ENCODE data around the gene BRIX1. TPM values are rescaled to one million over a fixed set of nuclear protein-coding genes. Genes with fewer than 3 reads are reported as not detected.

The BRIX1 gene
- total RNA-seq, 1 donor from 2014 or later: 17.6 TPM

- Histone ChIP-seq H3K36me3 (no peaks in the 10 kb centered on the region), H3K27ac (no peak overlapping the region), H3K9me3 (no peaks in the 10 kb centered on the region), H3K4me3 (no peak overlapping the region), H3K27me3 (ENCODE audit: low read depth) (no peaks in the 10 kb centered on the region), H3K4me1 (no peaks in the 10 kb centered on the region)
- ATAC-seq: peak; percentile 80 to 93
- intact Hi-C loops (cut with DNase I): no loop called here
- TF ChIP-seq, protein P1, sequence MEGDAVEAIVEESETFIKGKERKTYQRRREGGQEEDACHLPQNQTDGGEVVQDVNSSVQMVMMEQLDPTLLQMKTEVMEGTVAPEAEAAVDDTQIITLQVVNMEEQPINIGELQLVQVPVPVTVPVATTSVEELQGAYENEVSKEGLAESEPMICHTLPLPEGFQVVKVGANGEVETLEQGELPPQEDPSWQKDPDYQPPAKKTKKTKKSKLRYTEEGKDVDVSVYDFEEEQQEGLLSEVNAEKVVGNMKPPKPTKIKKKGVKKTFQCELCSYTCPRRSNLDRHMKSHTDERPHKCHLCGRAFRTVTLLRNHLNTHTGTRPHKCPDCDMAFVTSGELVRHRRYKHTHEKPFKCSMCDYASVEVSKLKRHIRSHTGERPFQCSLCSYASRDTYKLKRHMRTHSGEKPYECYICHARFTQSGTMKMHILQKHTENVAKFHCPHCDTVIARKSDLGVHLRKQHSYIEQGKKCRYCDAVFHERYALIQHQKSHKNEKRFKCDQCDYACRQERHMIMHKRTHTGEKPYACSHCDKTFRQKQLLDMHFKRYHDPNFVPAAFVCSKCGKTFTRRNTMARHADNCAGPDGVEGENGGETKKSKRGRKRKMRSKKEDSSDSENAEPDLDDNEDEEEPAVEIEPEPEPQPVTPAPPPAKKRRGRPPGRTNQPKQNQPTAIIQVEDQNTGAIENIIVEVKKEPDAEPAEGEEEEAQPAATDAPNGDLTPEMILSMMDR (IDR thresholded peaks at IDR 0.05): peak; percentile 87
- DNase-seq: no peak
Observed at GRCh38 chr5:34898258-34898895, 17.1 kb upstream of the BRIX1 start.

GRCh38 chr5:34899066-34899465 is 16.4 kb upstream of the BRIX1 start:
- ATAC-seq (no peak), DNase-seq (no peak)
- Histone ChIP-seq H3K9me3 (no peaks in the 10 kb centered on the region), H3K4me3 (no peak overlapping the region), H3K4me1 (no peaks in the 10 kb centered on the region), H3K27ac (no peak overlapping the region), H3K36me3 (no peaks in the 10 kb centered on the region), H3K27me3 (ENCODE audit: low read depth) (no peaks in the 10 kb centered on the region)
- TF ChIP-seq, protein P1 (IDR thresholded peaks at IDR 0.05): no peak
- intact Hi-C loops (cut with DNase I): no loop called here

- ATAC-seq: no peak
- DNase-seq: no peak
- no peaks in the 10 kb centered on the region for H3K27me3 ChIP-seq (ENCODE audit: low read depth)
- intact Hi-C loops (cut with DNase I): no loop called here
- H3K4me1 ChIP-seq: no peaks in the 10 kb centered on the region
- H3K36me3 ChIP-seq: peaks cover 3% of the 10 kb centered on the region
- TF ChIP-seq, protein P1 (IDR thresholded peaks at IDR 0.05): no peak
- no peaks in the 10 kb centered on the region for H3K9me3 ChIP-seq
- H3K27ac ChIP-seq: no peak overlapping the region
- H3K4me3 ChIP-seq: no peak overlapping the region
Observed at GRCh38 chr5:34900652-34901051, 14.9 kb upstream of the BRIX1 start.

DNA sequence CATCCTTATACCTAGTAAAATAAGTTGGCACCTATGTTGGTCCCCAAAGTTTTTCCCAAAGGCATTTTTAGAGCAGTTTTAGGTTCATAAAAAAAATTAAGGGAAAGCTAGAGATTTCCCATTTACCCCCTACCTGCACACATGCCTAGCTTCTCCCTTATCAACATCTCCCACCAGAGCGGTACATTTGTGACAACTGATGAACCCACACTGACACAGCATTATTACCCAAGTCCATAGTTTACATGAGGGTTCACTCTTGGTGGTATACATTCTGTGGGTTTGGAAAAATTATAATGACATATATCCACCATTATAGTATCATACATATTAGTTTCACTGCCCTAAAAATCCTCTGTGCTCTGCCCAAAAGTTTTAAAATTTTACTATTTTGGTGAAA is 12.3 kb upstream of the BRIX1 start:
- H3K27me3 ChIP-seq (ENCODE audit: low read depth): no peaks in the 10 kb centered on the region
- H3K36me3 ChIP-seq: peaks cover 23% of the 10 kb centered on the region
- H3K4me1 ChIP-seq: no peaks in the 10 kb centered on the region
- ATAC-seq (no peak), DNase-seq (no peak)
- intact Hi-C loops (cut with DNase I): no loop called here
- no peak overlapping the region for H3K27ac ChIP-seq
- H3K4me3 ChIP-seq: no peak overlapping the region
- TF ChIP-seq, protein P1 (IDR thresholded peaks at IDR 0.05): no peak
- no peaks in the 10 kb centered on the region for H3K9me3 ChIP-seq

DNA sequence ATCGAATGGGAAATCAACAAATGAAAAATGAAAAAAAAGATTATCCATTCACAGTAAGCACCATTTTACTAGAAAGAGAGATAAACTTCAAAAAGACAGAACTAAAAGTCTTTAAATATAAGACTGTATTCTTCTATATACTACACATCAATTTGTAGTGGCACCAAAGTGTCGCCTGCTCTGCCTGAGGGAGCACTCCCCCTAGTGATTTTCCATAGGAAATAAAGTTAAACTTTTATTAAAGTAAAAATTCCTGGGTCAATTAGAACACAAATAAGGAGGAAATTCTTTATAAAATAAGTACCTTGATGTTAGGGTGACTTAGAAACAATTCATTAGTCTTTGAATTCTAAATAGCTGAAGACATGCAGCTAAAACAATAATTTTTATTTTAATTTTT is 9.9 kb upstream of the BRIX1 start:
- Histone ChIP-seq H3K4me3 (no peak overlapping the region), H3K36me3 (peaks cover 44% of the 10 kb centered on the region), H3K4me1 (no peaks in the 10 kb centered on the region), H3K9me3 (no peaks in the 10 kb centered on the region), H3K27me3 (ENCODE audit: low read depth) (no peaks in the 10 kb centered on the region), H3K27ac (no peak overlapping the region)
- intact Hi-C loops (cut with DNase I): no loop called here
- ATAC-seq (no peak), DNase-seq (no peak)
- TF ChIP-seq, protein P1 (IDR thresholded peaks at IDR 0.05): peak; percentile 28

Measured in lower lobe of right lung (tissue), 2 donors.